ENCODE data around the gene PPIP5K1.
A peak's percentile ranks its signal among the peaks of the same experiment; 100 is the strongest.
"Not testable (repeated sequence)": the region's sequence is repeated elsewhere in the genome, so short reads cannot be mapped to it uniquely, and the experiment has no call there.

PPIP5K1 gene

GRCh38 chr15:43589778-43590466 is at the start of gene PPIP5K1:
Gene PPIP5K1, minus strand, starts transcription at chr15:43590208. Its CDS starts 5,704 bp downstream, at chr15:43584504.
- not testable (repeated sequence) for DNase-seq

DNA sequence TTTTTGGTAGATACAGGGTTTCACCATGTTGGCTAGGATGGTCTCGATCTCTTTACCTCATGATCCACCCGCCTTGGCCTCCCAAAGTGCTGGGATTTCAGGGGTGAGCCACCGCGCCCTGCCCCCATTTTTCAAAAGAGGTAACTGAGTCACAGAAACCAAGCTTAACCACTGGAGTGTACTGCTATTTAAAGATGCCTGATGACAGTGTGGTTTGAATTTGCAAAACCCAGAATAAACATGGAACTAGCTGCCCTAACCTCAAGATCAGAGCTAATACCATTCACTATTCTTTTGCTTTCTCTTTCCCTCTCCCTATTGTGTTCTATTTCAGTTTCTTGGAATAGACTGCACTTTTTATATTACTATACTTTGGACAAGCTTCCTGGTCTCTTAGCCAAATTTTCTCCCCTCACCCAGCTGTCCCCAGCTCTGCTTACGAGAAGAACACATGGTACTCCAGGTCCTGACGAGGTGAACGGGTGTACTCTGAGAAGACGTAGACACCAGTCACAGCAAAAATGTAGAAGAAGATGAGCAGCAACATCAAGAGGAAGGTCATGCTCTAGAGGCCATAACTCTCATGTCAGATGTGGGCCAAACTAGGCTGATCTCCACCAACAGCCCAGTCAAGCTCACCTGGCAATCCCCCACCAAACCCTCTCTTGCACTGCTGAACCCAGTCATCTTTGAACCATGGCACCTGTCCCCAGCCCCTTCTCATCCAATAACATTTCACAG is 48.6 kb upstream of the PPIP5K1 start:
- DNase-seq: not testable (repeated sequence)

DNA sequence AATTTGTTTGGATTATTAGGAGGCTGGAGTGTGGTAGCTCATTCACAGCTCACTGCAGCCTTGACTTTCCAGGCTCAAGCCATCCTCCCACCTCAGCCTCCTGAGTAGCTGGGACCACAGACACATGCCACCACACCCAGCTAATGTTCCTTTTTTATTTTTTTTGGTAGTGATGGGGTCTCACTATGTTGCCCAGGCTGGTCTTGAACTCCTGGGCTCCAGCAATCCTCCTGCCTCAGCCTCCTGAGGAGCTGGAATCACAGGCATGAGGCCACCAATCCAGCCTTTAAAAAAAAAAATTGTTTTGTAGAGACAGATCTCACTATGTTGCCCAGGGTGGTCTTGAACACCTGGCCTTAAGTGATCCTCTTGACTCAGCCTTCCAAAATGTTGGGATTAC is 36.9 kb upstream of the PPIP5K1 start:
- DNase-seq: not testable (repeated sequence)

GRCh38 chr15:43625106-43625505 is 35.1 kb upstream of the PPIP5K1 start:
- no peak for DNase-seq

DNA sequence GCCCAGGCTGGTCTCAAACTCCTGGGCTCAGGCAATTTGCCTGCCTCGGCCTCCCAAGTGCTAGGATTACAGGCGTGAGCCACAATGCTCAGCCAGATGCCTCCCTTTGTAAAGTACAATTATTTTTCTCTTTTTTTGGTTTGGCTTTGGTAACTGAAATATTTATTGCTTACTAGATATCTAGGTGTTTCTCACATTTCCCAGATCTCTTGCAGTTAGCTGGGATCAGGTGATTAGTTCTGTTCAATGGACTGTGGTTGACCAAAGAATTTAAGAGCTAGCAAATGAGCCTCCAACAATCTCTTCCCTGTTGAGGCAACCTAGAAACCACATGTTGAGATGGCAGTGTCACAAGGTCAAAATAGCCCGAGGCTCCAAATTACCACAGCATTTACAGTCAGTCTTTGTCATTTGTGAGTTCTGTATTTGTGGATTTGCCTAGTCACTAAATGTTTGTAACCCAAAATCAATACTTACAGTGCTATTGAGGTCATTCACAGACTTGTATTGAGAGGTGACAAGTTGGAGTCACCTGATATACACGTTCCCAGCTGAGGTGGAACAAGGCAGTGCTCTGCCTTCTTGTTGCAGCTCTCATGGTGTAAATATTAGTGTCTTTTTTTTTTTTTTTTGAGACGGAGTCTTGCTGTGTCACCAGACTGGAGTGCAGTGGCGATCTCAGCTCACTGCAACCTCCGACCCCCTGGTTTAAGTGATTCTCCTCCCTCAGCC is 32.2 kb upstream of the PPIP5K1 start:
- not testable (repeated sequence) for DNase-seq

- not testable (repeated sequence) for DNase-seq
These were observed 28.7 kb upstream of the PPIP5K1 start, which contains the start of gene STRC for GRCh38 chr15:43618700-43619099. Gene STRC, minus strand, starts transcription at chr15:43618800. Its CDS starts 78 bp downstream, at chr15:43618722.

GRCh38 chr15:43617750-43618149 is 27.7 kb upstream of the PPIP5K1 start:
- DNase-seq: not testable (repeated sequence)

- DNase-seq: peak; percentile 17
These were observed 12.2 kb upstream of the PPIP5K1 start for GRCh38 chr15:43602233-43602632.

DNA sequence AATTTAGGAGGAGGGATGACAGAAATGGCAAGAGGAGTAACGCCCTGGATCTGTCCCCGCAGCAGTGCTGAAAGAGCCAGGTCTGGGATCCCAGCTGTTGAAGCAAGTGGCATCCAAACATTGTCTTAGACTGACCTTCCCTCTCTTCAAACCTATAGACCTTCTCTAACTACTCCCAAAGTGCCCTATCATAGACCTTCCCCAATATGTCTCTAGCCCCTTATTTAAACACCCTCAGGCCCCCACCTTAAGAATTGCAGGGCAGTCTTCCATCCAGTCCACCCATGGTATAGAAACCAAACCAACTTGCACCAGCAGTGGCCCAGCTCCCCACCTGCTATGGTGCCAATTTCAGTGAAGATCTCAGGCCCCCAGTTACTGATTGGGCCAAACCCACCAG is 10.2 kb upstream of the PPIP5K1 start:
- DNase-seq: not testable (repeated sequence)

DNA sequence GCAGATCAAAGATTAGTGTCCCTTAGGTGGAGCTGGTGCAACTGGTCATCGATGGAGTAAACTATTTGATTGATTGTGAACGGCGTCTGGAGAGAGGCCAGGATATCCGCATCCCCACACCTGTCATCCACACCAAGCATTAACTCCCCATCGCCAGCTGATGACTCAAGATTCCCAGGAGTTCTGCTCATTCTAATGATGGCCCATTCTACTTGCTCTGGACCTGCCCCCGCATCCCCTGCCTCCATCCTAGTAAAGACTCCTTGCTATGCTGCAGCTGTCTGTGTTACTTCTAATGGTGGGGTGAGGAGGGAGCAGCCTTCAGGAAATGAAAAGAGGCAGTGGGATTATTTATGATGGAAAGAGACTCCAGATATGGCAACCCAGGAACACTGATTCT is 9.1 kb upstream of the PPIP5K1 start:
- not testable (repeated sequence) for DNase-seq

GRCh38 chr15:43593328-43594190 is 3.6 kb upstream of the PPIP5K1 start, which contains the start of gene CKMT1B:
Gene CKMT1B, plus strand, starts transcription at chr15:43594027. Its CDS starts 192 bp downstream, at chr15:43594219.
- not testable (repeated sequence) for DNase-seq

- not testable (repeated sequence) for DNase-seq
These were observed 2.8 kb upstream of the PPIP5K1 start for GRCh38 chr15:43592841-43593240.

GRCh38 chr15:43574607-43575006 is 15.4 kb downstream of the PPIP5K1 start:
- DNase-seq: not testable (repeated sequence)

DNA sequence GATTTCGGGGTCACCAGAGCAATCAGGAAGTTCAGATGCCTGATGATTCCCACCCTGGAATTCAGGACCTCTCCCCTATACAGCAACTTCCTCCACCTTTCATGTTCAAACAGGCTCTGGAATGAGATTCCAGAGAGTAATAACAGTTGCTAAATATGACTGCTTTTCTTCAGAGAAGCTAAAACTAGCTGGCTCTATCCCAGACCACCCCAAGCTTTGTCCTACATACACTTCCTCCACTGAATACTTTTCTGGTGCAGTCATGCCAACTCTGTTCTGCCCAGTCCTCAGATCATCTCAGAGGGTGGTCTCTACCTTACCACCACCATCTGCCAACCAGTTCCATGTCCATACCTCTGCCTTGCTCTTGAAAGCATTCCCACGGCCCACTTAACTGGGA is 23.4 kb downstream of the PPIP5K1 start:
- DNase-seq: not testable (repeated sequence)

DNA sequence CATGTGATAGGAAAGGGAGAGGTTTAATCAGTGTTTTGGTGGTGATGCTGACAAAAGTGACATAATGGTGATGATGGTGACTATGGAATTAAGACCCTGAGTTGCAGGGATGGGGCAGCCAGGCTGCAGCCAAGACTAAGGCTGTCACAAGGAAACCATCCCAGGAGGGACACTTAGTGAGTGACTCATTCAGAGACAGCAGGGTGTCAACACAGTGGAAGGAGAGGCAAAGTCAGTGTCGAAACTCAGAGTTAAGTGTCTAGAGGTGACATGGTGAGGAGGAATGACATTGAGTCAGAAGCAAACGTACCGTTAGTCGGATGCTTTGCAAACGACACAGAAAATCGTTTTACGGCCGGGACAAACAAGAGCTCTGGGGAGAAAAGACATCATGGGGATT is 26.2 kb downstream of the PPIP5K1 start:
- not testable (repeated sequence) for DNase-seq

- DNase-seq: not testable (repeated sequence)
These were observed 27.3 kb downstream of the PPIP5K1 start for GRCh38 chr15:43562753-43563152.

DNA sequence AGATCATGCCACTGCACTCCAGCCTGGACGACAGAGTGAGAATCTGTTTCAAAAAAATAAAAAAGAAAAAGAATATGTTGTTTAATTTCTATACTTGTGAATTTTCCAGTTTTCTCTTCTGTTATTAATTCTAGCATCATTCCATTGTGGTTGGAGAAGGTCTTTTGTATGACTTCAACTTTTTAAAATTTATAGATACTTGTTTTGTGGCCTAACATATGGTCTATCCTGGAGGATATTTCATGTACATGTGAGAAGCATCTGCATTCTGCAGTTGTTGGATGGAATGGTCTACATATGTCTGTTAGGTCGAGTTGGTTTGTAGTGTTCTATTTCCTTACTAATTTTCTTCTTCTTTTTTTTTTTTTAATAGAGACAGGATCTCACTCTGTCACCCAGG is 37.0 kb downstream of the PPIP5K1 start:
- no peak for DNase-seq

DNA sequence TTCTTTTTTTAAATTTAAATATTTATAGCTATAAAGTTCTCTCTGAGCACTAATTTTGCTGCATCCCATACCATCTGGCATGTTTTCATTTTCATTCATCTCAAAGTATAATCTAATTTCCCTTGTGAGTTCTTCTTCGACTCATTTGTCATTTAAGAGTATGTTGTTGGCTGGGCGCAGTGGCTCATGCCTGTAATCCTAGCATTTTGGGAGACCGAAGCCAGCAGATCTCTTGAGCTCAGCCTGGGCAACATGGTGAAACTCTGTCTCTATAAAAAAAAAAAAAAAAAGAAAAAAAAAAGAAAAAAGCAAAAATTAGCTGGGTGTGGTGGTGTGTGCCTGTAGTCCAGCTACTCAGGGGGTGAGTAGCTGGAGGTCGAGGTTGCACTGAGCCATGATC is 37.8 kb downstream of the PPIP5K1 start:
- DNase-seq: no peak

DNA sequence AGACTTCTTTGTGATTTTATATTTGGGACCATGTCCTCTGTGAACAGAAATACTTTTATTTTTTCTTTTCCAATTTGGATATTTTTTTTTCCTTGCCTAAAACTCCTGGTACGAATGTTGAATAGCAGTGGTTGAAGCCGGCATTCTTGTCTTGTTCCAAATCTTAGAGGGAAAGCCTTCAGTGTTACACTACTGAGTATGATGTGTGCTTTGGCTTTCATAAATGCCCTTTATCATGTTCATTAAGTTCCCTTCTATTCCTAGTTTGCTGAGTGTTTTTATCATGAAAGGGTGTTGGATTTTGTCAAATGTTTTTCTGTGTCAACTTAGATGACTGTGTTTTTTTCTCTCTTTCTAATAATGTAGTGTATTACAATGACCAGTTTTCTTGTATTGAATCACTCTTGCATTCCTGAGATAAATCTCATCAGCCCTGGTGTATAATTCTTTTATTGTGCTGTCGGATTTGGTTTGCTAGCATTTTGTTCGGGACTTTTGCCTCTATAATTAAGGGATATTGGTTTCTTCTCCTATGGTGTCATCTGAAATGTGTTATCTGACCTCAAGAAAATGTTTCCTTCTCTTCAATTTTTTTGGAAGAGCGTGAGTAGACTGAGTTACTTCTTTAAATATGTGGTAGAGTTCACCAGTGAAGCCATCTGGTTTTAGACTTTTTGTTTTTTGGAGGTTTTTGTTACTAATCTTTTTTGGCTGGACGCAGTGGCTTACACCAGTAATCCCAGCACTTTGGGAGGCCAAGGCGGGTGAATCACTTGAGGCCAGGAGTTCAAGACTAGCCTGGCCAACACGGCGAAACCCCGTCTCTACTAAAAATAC is 39.3 kb downstream of the PPIP5K1 start:
- DNase-seq: no peak

- DNase-seq: no peak
These were observed 42.5 kb downstream of the PPIP5K1 start for GRCh38 chr15:43547539-43547938.

- no peak for DNase-seq
These were observed 44.6 kb downstream of the PPIP5K1 start for GRCh38 chr15:43545426-43545825.
